H9 (cell line): ENCODE measurements around the gene DIAPH3. TPM values are rescaled to one million over a fixed set of nuclear protein-coding genes. Genes with fewer than 3 reads are reported as not detected.

Experiments used
- DNase-seq: peaks from one replicate; pipeline ENCODE4 v3.0.0-alpha.2; 2017
- H2AFZ ChIP-seq: one replicate; pipeline ENCODE4 v1.6.1; 2013; ENCODE audit warnings: mild to moderate bottlenecking, low read length, control low read depth, moderate library complexity
- H2AK5ac ChIP-seq: 2 replicates; pipeline ENCODE4 v1.6.1; 2013; ENCODE audit warnings: low read length, control low read depth, mixed read lengths; ENCODE audit not compliant: insufficient read length
- H2BK120ac ChIP-seq: one replicate; pipeline ENCODE4 v1.6.1; 2013; ENCODE audit warnings: low read depth, mild to moderate bottlenecking, low read length, control low read depth, inconsistent platforms; ENCODE audit not compliant: poor library complexity, severe bottlenecking
- H2BK12ac ChIP-seq: 2 replicates; pipeline ENCODE4 v1.6.1; 2013; ENCODE audit warnings: low read length, control low read depth, mixed read lengths, low read depth; ENCODE audit not compliant: insufficient read length
- H2BK15ac ChIP-seq: 2 replicates; pipeline ENCODE4 v1.6.1; 2013; ENCODE audit warnings: low read depth, low read length, control low read depth
- H2BK20ac ChIP-seq: one replicate; pipeline ENCODE4 v1.6.1; 2013; ENCODE audit warnings: low read depth, mild to moderate bottlenecking, low read length, control low read depth, inconsistent platforms; ENCODE audit not compliant: poor library complexity, severe bottlenecking
- H2BK5ac ChIP-seq: 2 replicates; pipeline ENCODE4 v1.6.1; 2013; ENCODE audit warnings: low read length, control low read depth, mixed read lengths; ENCODE audit not compliant: insufficient read length
- H3K14ac ChIP-seq: 2 replicates; pipeline ENCODE4 v1.6.1; 2013; ENCODE audit warnings: low read length, control low read depth; ENCODE audit not compliant: insufficient read depth
- H3K18ac ChIP-seq: 2 replicates; pipeline ENCODE4 v1.6.1; 2013; ENCODE audit warnings: low read depth, mild to moderate bottlenecking, mixed read lengths, low read length, control low read depth; ENCODE audit not compliant: insufficient read length
- H3K23ac ChIP-seq: 2 replicates; pipeline ENCODE4 v1.6.1; 2013; ENCODE audit warnings: low read length, control low read depth, mixed read lengths, low read depth; ENCODE audit not compliant: insufficient read length
- H3K23me2 ChIP-seq: 2 replicates; pipeline ENCODE4 v1.6.1; 2013; ENCODE audit warnings: low read depth, mild to moderate bottlenecking, mixed read lengths, low read length, control low read depth; ENCODE audit not compliant: insufficient read length, poor library complexity, severe bottlenecking
- H3K27ac ChIP-seq: 2 replicates; pipeline ENCODE4 v1.5.1; 2013; ENCODE audit warnings: low read length, control low read depth, mixed read lengths, low read depth; ENCODE audit not compliant: insufficient read length
- H3K27me3 ChIP-seq: 2 replicates; pipeline ENCODE4 v1.6.1; 2013; ENCODE audit warnings: low read length, control low read depth, inconsistent platforms; ENCODE audit not compliant: insufficient read depth
- H3K4ac ChIP-seq: 2 replicates; pipeline ENCODE4 v1.6.1; 2013; ENCODE audit warnings: low read depth, mild to moderate bottlenecking, control low read depth, inconsistent platforms, low read length, moderate library complexity
- H3K4me1 ChIP-seq: 2 replicates; pipeline ENCODE4 v1.6.1; 2013; ENCODE audit warnings: low read length, control low read depth, inconsistent platforms; ENCODE audit not compliant: insufficient read depth
- H3K4me2 ChIP-seq: 2 replicates; pipeline ENCODE4 v1.6.1; 2013; ENCODE audit warnings: low read length, control low read depth, mixed read lengths; ENCODE audit not compliant: insufficient read length, insufficient read depth
- H3K56ac ChIP-seq: 2 replicates; pipeline ENCODE4 v1.6.1; 2013; ENCODE audit warnings: low read depth, mild to moderate bottlenecking, mixed read lengths, low read length, control low read depth; ENCODE audit not compliant: insufficient read length
- H3K79me1 ChIP-seq: 2 replicates; pipeline ENCODE4 v1.6.1; 2013; ENCODE audit warnings: low read depth, mild to moderate bottlenecking, moderate library complexity, low read length, control low read depth, inconsistent platforms; ENCODE audit not compliant: insufficient read depth, poor library complexity, severe bottlenecking
- H3K79me2 ChIP-seq: 2 replicates; pipeline ENCODE4 v1.6.1; 2013; ENCODE audit warnings: low read length, control low read depth, inconsistent platforms; ENCODE audit not compliant: insufficient read depth
- H3K9ac ChIP-seq: 2 replicates; pipeline ENCODE4 v1.6.1; 2013; ENCODE audit warnings: low read length, control low read depth, mixed read lengths; ENCODE audit not compliant: insufficient read length; ENCODE audit errors: extremely low read depth
- H3K9me3 ChIP-seq: one replicate; pipeline ENCODE4 v1.6.1; 2013; ENCODE audit warnings: low read depth, low read length, inconsistent platforms; ENCODE audit not compliant: control insufficient read depth
- H3T11ph ChIP-seq: one replicate; pipeline ENCODE4 v1.6.1; 2013; ENCODE audit warnings: mild to moderate bottlenecking, low read length, control low read depth, inconsistent platforms
- H4K20me1 ChIP-seq: one replicate; pipeline ENCODE4 v1.6.1; 2013; ENCODE audit not compliant: control insufficient read depth, insufficient read length, insufficient read depth
- H4K5ac ChIP-seq: 2 replicates; pipeline ENCODE4 v1.6.1; 2013; ENCODE audit warnings: low read depth, mild to moderate bottlenecking, mixed read lengths, low read length, control low read depth; ENCODE audit not compliant: insufficient read length
- H4K8ac ChIP-seq: replicated peaks from 2 replicates; pipeline ENCODE4 v1.6.1; 2013; ENCODE audit warnings: low read length, control low read depth, mixed read lengths, low read depth; ENCODE audit not compliant: insufficient read length
- H4K91ac ChIP-seq: 2 replicates; pipeline ENCODE4 v1.6.1; 2013; ENCODE audit warnings: low read depth, mild to moderate bottlenecking, moderate library complexity, mixed read lengths, low read length, control low read depth; ENCODE audit not compliant: insufficient read length
- H3K27ac Mint-ChIP-seq, 3 experiments: 2 replicates in 2 of 3; 3 replicates in 1 of 3; pipeline ENCODE4 v1.8.0; 2020 to 2021; ENCODE audit warnings: mixed read lengths in 3 of 3, mild to moderate bottlenecking in 1 of 3, moderate library complexity in 1 of 3
- H3K27me3 Mint-ChIP-seq: 2 replicates; pipeline ENCODE4 v1.8.0; 2021; ENCODE audit warnings: low read depth, mild to moderate bottlenecking, moderate library complexity, mixed read lengths
- H3K36me3 Mint-ChIP-seq, 3 experiments: 2 replicates in 2 of 3; 3 replicates in 1 of 3; pipeline ENCODE4 v1.8.0; 2020 to 2021; ENCODE audit warnings: low read depth in 3 of 3, mixed read lengths in 3 of 3; ENCODE audit not compliant: insufficient read depth in 1 of 3
- H3K4me1 Mint-ChIP-seq, 2 experiments: 2 replicates each; pipeline ENCODE4 v1.8.0; 2020; ENCODE audit warnings: mixed read lengths in 2 of 2
- H3K4me3 Mint-ChIP-seq, 2 experiments: 2 replicates in 1 of 2; 3 replicates in 1 of 2; pipeline ENCODE4 v1.8.0; 2020 to 2021; ENCODE audit warnings: mild to moderate bottlenecking in 2 of 2, mixed read lengths in 2 of 2, moderate library complexity in 1 of 2
- H3K9me3 Mint-ChIP-seq, 2 experiments: 2 replicates in 1 of 2; 3 replicates in 1 of 2; pipeline ENCODE4 v1.8.0; 2020; ENCODE audit warnings: mild to moderate bottlenecking in 2 of 2, mixed read lengths in 2 of 2, moderate library complexity in 1 of 2
- WGBS: extraction: QIAGEN DNeasy Blood & Tissue Kit; methylation state at CpG from one replicate; pipeline ENCODE4 v1.1.7; 2013; ENCODE audit warnings: missing lambda C conversion rate, low lambda C conversion rate, mixed read lengths; ENCODE audit not compliant: insufficient read length; ENCODE audit errors: extremely low coverage; 5-methylcytosine and 5-hydroxymethylcytosine counted together
- total RNA-seq: library from RNA; stranded (reverse); gene quantifications from 2 replicates; pipeline ENCODE4 v1.2.1, GENCODE V29; 2021
- TF ChIP-seq, protein P1 (sequence below): fragments of 200-600 bp; sonication (generic); conservative IDR thresholded peaks from 3 replicates; pipeline ENCODE4 v1.8.0; 2021; ENCODE audit warnings: antibody characterized with exemption, mild to moderate bottlenecking

Gene DIAPH3
- total RNA-seq, 1 experiment from 2014 or later: 23.1 TPM

GRCh38 chr13:59706101-59706976, 457.4 kb downstream of the DIAPH3 start:
- Histone ChIP-seq H3K14ac (no peak overlapping the region), H2BK12ac (no peak overlapping the region), H3K9ac (no peak overlapping the region), H4K5ac (no peak overlapping the region), H4K91ac (no peak overlapping the region), H2BK15ac (no peak overlapping the region), H3K23ac (no peak overlapping the region), H3K4me2 (no peak overlapping the region), H3K9me3 (no peaks in the 10 kb centered on the region), H3K23me2 (no peaks in the 10 kb centered on the region), H2AFZ (no peak overlapping the region), H3K79me2 (peaks cover 1% of the 10 kb centered on the region; the same call in 1 of the 2 replicates), H3K27me3 (no peaks in the 10 kb centered on the region), H3K79me1 (no peaks in the 10 kb centered on the region), H4K8ac (no peak overlapping the region), H3K4me1 (no peaks in the 10 kb centered on the region; the same call in 1 of the 2 replicates), H2BK20ac (no peak overlapping the region), H2BK120ac (no peak overlapping the region), H3K18ac (no peak overlapping the region), H3T11ph (no peak overlapping the region), H4K20me1 (no peaks in the 10 kb centered on the region), H3K27ac (no peak overlapping the region), H2AK5ac (no peak overlapping the region), H3K56ac (no peak overlapping the region), H3K4ac (no peak overlapping the region), H2BK5ac (no peak overlapping the region)
- Mint-ChIP-seq H3K4me1 (peaks cover 5 to 6% of the 10 kb centered on the region in 2 experiments), H3K9me3 (no peaks in the 10 kb centered on the region), H3K4me3 (no peak overlapping the region), H3K27ac (no peak overlapping the region), H3K36me3 (no peaks in the 10 kb centered on the region), H3K27me3 (no peaks in the 10 kb centered on the region)
- TF ChIP-seq, protein P1, sequence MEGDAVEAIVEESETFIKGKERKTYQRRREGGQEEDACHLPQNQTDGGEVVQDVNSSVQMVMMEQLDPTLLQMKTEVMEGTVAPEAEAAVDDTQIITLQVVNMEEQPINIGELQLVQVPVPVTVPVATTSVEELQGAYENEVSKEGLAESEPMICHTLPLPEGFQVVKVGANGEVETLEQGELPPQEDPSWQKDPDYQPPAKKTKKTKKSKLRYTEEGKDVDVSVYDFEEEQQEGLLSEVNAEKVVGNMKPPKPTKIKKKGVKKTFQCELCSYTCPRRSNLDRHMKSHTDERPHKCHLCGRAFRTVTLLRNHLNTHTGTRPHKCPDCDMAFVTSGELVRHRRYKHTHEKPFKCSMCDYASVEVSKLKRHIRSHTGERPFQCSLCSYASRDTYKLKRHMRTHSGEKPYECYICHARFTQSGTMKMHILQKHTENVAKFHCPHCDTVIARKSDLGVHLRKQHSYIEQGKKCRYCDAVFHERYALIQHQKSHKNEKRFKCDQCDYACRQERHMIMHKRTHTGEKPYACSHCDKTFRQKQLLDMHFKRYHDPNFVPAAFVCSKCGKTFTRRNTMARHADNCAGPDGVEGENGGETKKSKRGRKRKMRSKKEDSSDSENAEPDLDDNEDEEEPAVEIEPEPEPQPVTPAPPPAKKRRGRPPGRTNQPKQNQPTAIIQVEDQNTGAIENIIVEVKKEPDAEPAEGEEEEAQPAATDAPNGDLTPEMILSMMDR: no peak
- no CpG with 5 or more reads among the region's 8 CpGs for WGBS
- no peak for DNase-seq
